Right lobe of liver (tissue), 4 donors: Measurements from ENCODE around the gene ARNT2.

ENCODE experiments used
- CTCF ChIP-seq, 4 donors: fragments of 200-600 bp in 3 of 4; fragments of 450-650 bp in 1 of 4; IDR thresholded peaks; one replicate each; pipeline versions ENCODE4 v1.5.1 to v1.8.0; 2016 to 2022; ENCODE audit warnings: antibody characterized with exemption in 4 of 4, mild to moderate bottlenecking in 2 of 4
- POLR2A ChIP-seq: fragments of 450-650 bp; IDR thresholded peaks from one replicate; pipeline ENCODE4 v1.6.1; 2017; ENCODE audit warnings: antibody characterized with exemption, mild to moderate bottlenecking
- donor health status: DM: no; HTN: no; CAD: no.
- donor health status: DM: no; HTN: no; CAD: no.
- donor health status: DM: no; HTN: yes; CAD: no.

GRCh38 chr15:80367094-80367493 is 37.1 kb upstream of the ARNT2 start:
- no peak for TF ChIP-seq CTCF (IDR thresholded peaks at IDR 0.05)
- no peak for TF ChIP-seq POLR2A
